HEK293 (cell line): ENCODE data around the gene XKR8.

Experiments used
- CTCF ChIA-PET: fragments of 350-600 bp; formaldehyde crosslinking; extraction: SDS; loops from one replicate; lab custom pipeline; 2021; ENCODE audit warnings: antibody characterized with exemption; lab: Yijun Ruan, JAX
- POLR2A ChIA-PET: fragments of 300-600 bp; formaldehyde crosslinking; extraction: SDS; loops from one replicate; lab custom pipeline; 2020; ENCODE audit warnings: antibody characterized with exemption, inconsistent platforms; lab: Yijun Ruan, JAX
- H3K27ac ChIP-seq: fragments of 200-500 bp; sonication (Bioruptor generic); 2 replicates; pipeline ENCODE4 v1.5.1; 2014; ENCODE audit warnings: low read depth, low read length, control low read depth, inconsistent platforms; ENCODE audit errors: extremely low read depth
- H3K36me3 ChIP-seq, 2 experiments: fragments of 200-500 bp in 1 of 2; sonication (Bioruptor generic) in 1 of 2; 1 replicate in 1 of 2; 2 replicates in 1 of 2; pipeline ENCODE4 v1.5.1; 2014 to 2017; ENCODE audit warnings: inconsistent platforms in 2 of 2, low read length in 2 of 2; ENCODE audit not compliant: control insufficient read depth in 2 of 2, insufficient read depth in 1 of 2
- H3K4me1 ChIP-seq: fragments of 200-500 bp; sonication (Bioruptor generic); 2 replicates; pipeline ENCODE4 v1.5.1; 2014; ENCODE audit warnings: mild to moderate bottlenecking, low read length, inconsistent platforms; ENCODE audit not compliant: control insufficient read depth, insufficient read depth
- H3K4me3 ChIP-seq: 2 replicates; pipeline ENCODE4 v1.5.1; 2011; ENCODE audit warnings: low read depth, mild to moderate bottlenecking, control low read depth, low read length, moderate library complexity
- H3K9me3 ChIP-seq: fragments of 200-500 bp; sonication (Bioruptor generic); 2 replicates; pipeline ENCODE4 v1.5.1; 2014; ENCODE audit warnings: low read depth, low read length, inconsistent platforms; ENCODE audit not compliant: control insufficient read depth, insufficient read depth
- KLF1 ChIP-seq: fragments of 450-650 bp; formaldehyde crosslinking; IDR thresholded peaks from 2 replicates; pipeline ENCODE4 v1.5.1; 2016; ENCODE audit warnings: missing biosample characterization, missing genetic modification characterization
- SP2 ChIP-seq: fragments of 450-650 bp; formaldehyde crosslinking; IDR thresholded peaks from 2 replicates; pipeline ENCODE4 v1.5.1; 2016; ENCODE audit warnings: missing biosample characterization, missing genetic modification characterization
- SP3 ChIP-seq: fragments of 450-650 bp; formaldehyde crosslinking; IDR thresholded peaks from 2 replicates; pipeline ENCODE4 v1.5.1; 2016; ENCODE audit warnings: missing biosample characterization, missing genetic modification characterization
- ZBTB20 ChIP-seq: fragments of 450-650 bp; formaldehyde crosslinking; IDR thresholded peaks from 2 replicates; pipeline ENCODE4 v1.5.1; 2016; ENCODE audit warnings: missing biosample characterization, missing genetic modification characterization
- ZIC2 ChIP-seq: fragments of 450-650 bp; formaldehyde crosslinking; IDR thresholded peaks from 2 replicates; pipeline ENCODE4 v1.5.1; 2016; ENCODE audit warnings: missing biosample characterization, missing genetic modification characterization
- ZNF10 ChIP-seq: fragments of 450-650 bp; formaldehyde crosslinking; IDR thresholded peaks from 2 replicates; pipeline ENCODE4 v1.5.1; 2017; ENCODE audit warnings: missing biosample characterization, missing genetic modification characterization
- ZNF16 ChIP-seq: fragments of 450-650 bp; formaldehyde crosslinking; IDR thresholded peaks from 2 replicates; pipeline ENCODE4 v1.5.1; 2016; ENCODE audit warnings: low read depth, missing biosample characterization, missing genetic modification characterization
- ZNF174 ChIP-seq: fragments of 450-650 bp; formaldehyde crosslinking; IDR thresholded peaks from 2 replicates; pipeline ENCODE4 v1.5.0; 2017; ENCODE audit warnings: missing biosample characterization, mild to moderate bottlenecking, missing genetic modification characterization
- ZNF223 ChIP-seq: fragments of 450-650 bp; formaldehyde crosslinking; IDR thresholded peaks from 2 replicates; pipeline ENCODE4 v1.5.1; 2016; ENCODE audit warnings: missing biosample characterization, missing genetic modification characterization
- ZNF324 ChIP-seq: fragments of 450-650 bp; formaldehyde crosslinking; IDR thresholded peaks from 2 replicates; pipeline ENCODE4 v1.5.1; 2016; ENCODE audit warnings: missing biosample characterization, missing genetic modification characterization
- ZNF423 ChIP-seq: fragments of 450-650 bp; formaldehyde crosslinking; IDR thresholded peaks from 2 replicates; pipeline ENCODE4 v1.5.1; 2016; ENCODE audit warnings: missing biosample characterization, missing genetic modification characterization
- ZNF433 ChIP-seq: fragments of 450-650 bp; formaldehyde crosslinking; IDR thresholded peaks from 2 replicates; pipeline ENCODE4 v1.5.1; 2016; ENCODE audit warnings: missing biosample characterization, missing genetic modification characterization, low read depth
- ZNF473 ChIP-seq: fragments of 450-650 bp; formaldehyde crosslinking; IDR thresholded peaks from 2 replicates; pipeline ENCODE4 v1.5.1; 2017; ENCODE audit warnings: missing biosample characterization, missing genetic modification characterization
- ZNF501 ChIP-seq: fragments of 450-650 bp; formaldehyde crosslinking; IDR thresholded peaks from 2 replicates; pipeline ENCODE4 v1.5.1; 2016; ENCODE audit warnings: missing biosample characterization, missing genetic modification characterization
- ZNF510 ChIP-seq: fragments of 450-650 bp; formaldehyde crosslinking; IDR thresholded peaks from 2 replicates; pipeline ENCODE4 v1.5.1; 2018; ENCODE audit warnings: mild to moderate bottlenecking, missing genetic modification characterization, missing biosample characterization; ENCODE audit not compliant: insufficient replicate concordance
- ZNF521 ChIP-seq: fragments of 450-650 bp; formaldehyde crosslinking; IDR thresholded peaks from 2 replicates; pipeline ENCODE4 v1.5.1; 2017; ENCODE audit warnings: missing biosample characterization, mild to moderate bottlenecking, missing genetic modification characterization
- ZNF548 ChIP-seq: fragments of 450-650 bp; formaldehyde crosslinking; IDR thresholded peaks from 2 replicates; pipeline ENCODE4 v1.5.1; 2016; ENCODE audit warnings: missing biosample characterization, missing genetic modification characterization
- ZNF558 ChIP-seq: fragments of 450-650 bp; formaldehyde crosslinking; IDR thresholded peaks from 2 replicates; pipeline ENCODE4 v1.5.1; 2016; ENCODE audit warnings: missing biosample characterization, missing genetic modification characterization
- ZNF654 ChIP-seq: fragments of 450-650 bp; formaldehyde crosslinking; IDR thresholded peaks from 2 replicates; pipeline ENCODE4 v1.5.1; 2016; ENCODE audit warnings: low read depth, missing biosample characterization, missing genetic modification characterization
- ZNF707 ChIP-seq: fragments of 450-650 bp; formaldehyde crosslinking; IDR thresholded peaks from 2 replicates; pipeline ENCODE4 v1.5.1; 2016; ENCODE audit warnings: missing biosample characterization, missing genetic modification characterization
- ZNF777 ChIP-seq: fragments of 450-650 bp; formaldehyde crosslinking; IDR thresholded peaks from 2 replicates; pipeline ENCODE4 v1.5.1; 2017; ENCODE audit warnings: missing biosample characterization, missing genetic modification characterization, borderline replicate concordance
- ZNF785 ChIP-seq: fragments of 450-650 bp; formaldehyde crosslinking; IDR thresholded peaks from 2 replicates; pipeline ENCODE4 v1.5.1; 2016; ENCODE audit warnings: missing biosample characterization, missing genetic modification characterization
- TF ChIP-seq, protein P1 (sequence below): fragments of 450-650 bp; formaldehyde crosslinking; IDR thresholded peaks from 2 replicates; pipeline ENCODE4 v1.5.1; 2016; ENCODE audit warnings: missing biosample characterization, missing genetic modification characterization
- TF ChIP-seq, protein P2 (sequence below): fragments of 450-650 bp; formaldehyde crosslinking; IDR thresholded peaks from 2 replicates; pipeline ENCODE4 v1.5.1; 2016; ENCODE audit warnings: missing biosample characterization, missing genetic modification characterization
- TF ChIP-seq, protein P3 (sequence below): fragments of 450-650 bp; formaldehyde crosslinking; IDR thresholded peaks from 2 replicates; pipeline ENCODE4 v1.5.1; 2016; ENCODE audit warnings: missing biosample characterization, missing genetic modification characterization
- TF ChIP-seq, protein P4 (sequence below): fragments of 450-650 bp; IDR thresholded peaks from 2 replicates; pipeline ENCODE4 v1.5.1; 2018; ENCODE audit warnings: missing biosample characterization, missing genetic modification characterization
- TF ChIP-seq, protein P5 (sequence below): fragments of 450-650 bp; formaldehyde crosslinking; IDR thresholded peaks from 2 replicates; pipeline ENCODE4 v1.5.1; 2016; ENCODE audit warnings: missing biosample characterization, missing genetic modification characterization
- TF ChIP-seq, protein P6 (sequence below): fragments of 450-650 bp; formaldehyde crosslinking; IDR thresholded peaks from 2 replicates; pipeline ENCODE4 v1.5.1; 2016; ENCODE audit warnings: missing biosample characterization, missing genetic modification characterization, borderline replicate concordance

The XKR8 gene, protein sequence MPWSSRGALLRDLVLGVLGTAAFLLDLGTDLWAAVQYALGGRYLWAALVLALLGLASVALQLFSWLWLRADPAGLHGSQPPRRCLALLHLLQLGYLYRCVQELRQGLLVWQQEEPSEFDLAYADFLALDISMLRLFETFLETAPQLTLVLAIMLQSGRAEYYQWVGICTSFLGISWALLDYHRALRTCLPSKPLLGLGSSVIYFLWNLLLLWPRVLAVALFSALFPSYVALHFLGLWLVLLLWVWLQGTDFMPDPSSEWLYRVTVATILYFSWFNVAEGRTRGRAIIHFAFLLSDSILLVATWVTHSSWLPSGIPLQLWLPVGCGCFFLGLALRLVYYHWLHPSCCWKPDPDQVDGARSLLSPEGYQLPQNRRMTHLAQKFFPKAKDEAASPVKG

DNA sequence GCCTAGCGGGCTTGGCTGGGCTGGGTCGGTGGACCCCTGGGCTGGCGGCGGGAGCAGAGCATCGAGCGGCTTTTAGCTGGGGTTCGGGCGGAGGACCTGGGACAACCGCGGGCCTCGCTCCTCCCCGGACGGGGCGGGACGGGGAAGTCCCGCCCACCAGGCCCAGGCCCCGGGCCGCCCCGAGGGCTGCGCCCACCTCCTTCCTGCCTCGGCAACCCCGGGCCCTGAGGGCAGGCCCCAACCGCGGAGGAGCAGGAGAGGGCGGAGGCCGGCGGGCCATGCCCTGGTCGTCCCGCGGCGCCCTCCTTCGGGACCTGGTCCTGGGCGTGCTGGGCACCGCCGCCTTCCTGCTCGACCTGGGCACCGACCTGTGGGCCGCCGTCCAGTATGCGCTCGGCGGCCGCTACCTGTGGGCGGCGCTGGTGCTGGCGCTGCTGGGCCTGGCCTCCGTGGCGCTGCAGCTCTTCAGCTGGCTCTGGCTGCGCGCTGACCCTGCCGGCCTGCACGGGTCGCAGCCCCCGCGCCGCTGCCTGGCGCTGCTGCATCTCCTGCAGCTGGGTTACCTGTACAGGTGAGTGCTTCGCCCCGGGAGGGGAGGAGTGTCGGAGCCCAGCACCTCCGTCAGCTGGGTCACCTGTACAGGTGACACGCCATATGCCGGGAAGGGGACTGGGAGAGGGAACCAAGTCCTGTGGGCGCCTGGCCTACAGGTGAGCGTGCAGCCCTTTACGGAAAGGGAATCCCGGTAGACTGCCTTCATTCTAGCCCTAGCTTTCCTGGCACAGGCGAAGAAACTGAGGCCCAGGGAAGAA is at the start of gene XKR8:
XKR8 (plus strand) TSS at position 182 of the 812 bp plus-strand sequence; CDS start at position 279, 97 bp downstream.
- Histone ChIP-seq H3K4me3 (peak within 1 kb of the TSS; percentile 77), H3K36me3 (peaks cover 3 to 21% of the 10 kb centered on the region in 2 experiments; a peak in 2 of 3 replicates), H3K4me1 (no peaks in the 10 kb centered on the region), H3K9me3 (no peaks in the 10 kb centered on the region), H3K27ac (peak within 1 kb of the TSS; percentile 75)
- ChIA-PET POLR2A (interaction anchor here (0.7 to 1.7 kb wide), 7 partner anchors 9 to 236 kb away, joined by 3 to 6 read pairs (median 4); partner anchors contain the start of genes PPP1R8 and SMPDL3B), CTCF (interaction anchor here (0.6 to 4.6 kb wide), 4 partner anchors 17 to 23 kb away, joined by 3 to 32 read pairs (median 6); no protein-coding TSS in a partner anchor)
- TF ChIP-seq ZNF473 (tag by site-specific recombination): no peak
- no peak for TF ChIP-seq ZNF777 (tag by site-specific recombination)
- TF ChIP-seq ZNF433 (tag by site-specific recombination): no peak
- no peak; the same call in 1 of the 2 replicates for TF ChIP-seq KLF1 (tag by site-specific recombination)
- TF ChIP-seq, protein P1, sequence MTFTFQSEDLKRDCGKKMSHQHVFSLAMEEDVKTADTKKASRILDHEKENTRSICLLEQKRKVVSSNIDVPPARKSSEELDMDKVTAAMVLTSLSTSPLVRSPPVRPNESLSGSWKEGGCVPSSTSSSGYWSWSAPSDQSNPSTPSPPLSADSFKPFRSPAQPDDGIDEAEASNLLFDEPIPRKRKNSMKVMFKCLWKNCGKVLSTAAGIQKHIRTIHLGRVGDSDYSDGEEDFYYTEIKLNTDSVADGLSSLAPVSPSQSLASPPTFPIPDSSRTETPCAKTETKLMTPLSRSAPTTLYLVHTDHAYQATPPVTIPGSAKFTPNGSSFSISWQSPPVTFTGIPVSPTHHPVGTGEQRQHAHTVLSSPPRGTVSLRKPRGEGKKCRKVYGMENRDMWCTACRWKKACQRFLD (tag by site-specific recombination): no peak
- TF ChIP-seq ZNF558 (tag by site-specific recombination): no peak
- no peak for TF ChIP-seq ZNF707
- TF ChIP-seq ZNF174 (tag by site-specific recombination): no peak
- no peak for TF ChIP-seq ZNF654
- no peak for TF ChIP-seq ZNF521 (tag by site-specific recombination)
- peak; percentile 93 for TF ChIP-seq SP2 (tag by site-specific recombination)
- TF ChIP-seq, protein P2, sequence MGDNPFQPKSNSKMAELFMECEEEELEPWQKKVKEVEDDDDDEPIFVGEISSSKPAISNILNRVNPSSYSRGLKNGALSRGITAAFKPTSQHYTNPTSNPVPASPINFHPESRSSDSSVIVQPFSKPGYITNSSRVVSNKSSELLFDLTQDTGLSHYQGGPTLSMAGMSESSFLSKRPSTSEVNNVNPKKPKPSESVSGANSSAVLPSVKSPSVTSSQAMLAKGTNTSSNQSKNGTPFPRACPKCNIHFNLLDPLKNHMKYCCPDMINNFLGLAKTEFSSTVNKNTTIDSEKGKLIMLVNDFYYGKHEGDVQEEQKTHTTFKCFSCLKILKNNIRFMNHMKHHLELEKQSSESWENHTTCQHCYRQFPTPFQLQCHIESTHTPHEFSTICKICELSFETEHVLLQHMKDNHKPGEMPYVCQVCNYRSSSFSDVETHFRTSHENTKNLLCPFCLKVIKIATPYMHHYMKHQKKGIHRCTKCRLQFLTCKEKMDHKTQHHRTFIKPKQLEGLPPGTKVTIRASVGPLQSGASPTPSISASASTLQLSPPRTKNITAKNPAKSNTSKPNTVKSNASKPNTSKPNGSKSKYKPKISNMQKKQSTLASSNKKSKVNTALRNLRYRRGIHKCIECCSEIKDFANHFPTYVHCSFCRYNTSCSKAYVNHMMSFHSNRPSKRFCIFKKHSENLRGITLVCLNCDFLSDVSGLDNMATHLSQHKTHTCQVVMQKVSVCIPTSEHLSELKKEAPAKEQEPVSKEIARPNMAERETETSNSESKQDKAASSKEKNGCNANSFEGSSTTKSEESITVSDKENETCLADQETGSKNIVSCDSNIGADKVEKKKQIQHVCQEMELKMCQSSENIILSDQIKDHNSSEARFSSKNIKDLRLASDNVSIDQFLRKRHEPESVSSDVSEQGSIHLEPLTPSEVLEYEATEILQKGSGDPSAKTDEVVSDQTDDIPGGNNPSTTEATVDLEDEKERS: no peak
- TF ChIP-seq, protein P3, sequence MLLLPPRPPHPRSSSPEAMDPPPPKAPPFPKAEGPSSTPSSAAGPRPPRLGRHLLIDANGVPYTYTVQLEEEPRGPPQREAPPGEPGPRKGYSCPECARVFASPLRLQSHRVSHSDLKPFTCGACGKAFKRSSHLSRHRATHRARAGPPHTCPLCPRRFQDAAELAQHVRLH (tag by site-specific recombination): no peak
- no peak for TF ChIP-seq ZNF510
- TF ChIP-seq ZNF16 (tag by site-specific recombination): no peak
- no peak for TF ChIP-seq ZNF324 (tag by site-specific recombination)
- TF ChIP-seq, protein P4, sequence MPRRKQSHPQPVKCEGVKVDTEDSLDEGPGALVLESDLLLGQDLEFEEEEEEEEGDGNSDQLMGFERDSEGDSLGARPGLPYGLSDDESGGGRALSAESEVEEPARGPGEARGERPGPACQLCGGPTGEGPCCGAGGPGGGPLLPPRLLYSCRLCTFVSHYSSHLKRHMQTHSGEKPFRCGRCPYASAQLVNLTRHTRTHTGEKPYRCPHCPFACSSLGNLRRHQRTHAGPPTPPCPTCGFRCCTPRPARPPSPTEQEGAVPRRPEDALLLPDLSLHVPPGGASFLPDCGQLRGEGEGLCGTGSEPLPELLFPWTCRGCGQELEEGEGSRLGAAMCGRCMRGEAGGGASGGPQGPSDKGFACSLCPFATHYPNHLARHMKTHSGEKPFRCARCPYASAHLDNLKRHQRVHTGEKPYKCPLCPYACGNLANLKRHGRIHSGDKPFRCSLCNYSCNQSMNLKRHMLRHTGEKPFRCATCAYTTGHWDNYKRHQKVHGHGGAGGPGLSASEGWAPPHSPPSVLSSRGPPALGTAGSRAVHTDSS (tag by site-specific recombination): peak; percentile 23; the same call in 1 of the 2 replicates
- TF ChIP-seq ZNF10: 0 out of 2 replicates have a peak, but pooled peaks have one; percentile 27
- TF ChIP-seq ZNF223 (tag by site-specific recombination): no peak
- peak; percentile 95 for TF ChIP-seq SP3
- TF ChIP-seq, protein P5, sequence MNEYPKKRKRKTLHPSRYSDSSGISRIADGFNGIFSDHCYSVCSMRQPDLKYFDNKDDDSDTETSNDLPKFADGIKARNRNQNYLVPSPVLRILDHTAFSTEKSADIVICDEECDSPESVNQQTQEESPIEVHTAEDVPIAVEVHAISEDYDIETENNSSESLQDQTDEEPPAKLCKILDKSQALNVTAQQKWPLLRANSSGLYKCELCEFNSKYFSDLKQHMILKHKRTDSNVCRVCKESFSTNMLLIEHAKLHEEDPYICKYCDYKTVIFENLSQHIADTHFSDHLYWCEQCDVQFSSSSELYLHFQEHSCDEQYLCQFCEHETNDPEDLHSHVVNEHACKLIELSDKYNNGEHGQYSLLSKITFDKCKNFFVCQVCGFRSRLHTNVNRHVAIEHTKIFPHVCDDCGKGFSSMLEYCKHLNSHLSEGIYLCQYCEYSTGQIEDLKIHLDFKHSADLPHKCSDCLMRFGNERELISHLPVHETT (tag by site-specific recombination): no peak
- no peak for TF ChIP-seq ZNF785
- TF ChIP-seq ZNF548 (tag by site-specific recombination): no peak
- no peak for TF ChIP-seq ZNF423 (tag by site-specific recombination)
- TF ChIP-seq ZBTB20 (tag by site-specific recombination): peak; percentile 64; the same call in 1 of the 2 replicates
- TF ChIP-seq, protein P6, sequence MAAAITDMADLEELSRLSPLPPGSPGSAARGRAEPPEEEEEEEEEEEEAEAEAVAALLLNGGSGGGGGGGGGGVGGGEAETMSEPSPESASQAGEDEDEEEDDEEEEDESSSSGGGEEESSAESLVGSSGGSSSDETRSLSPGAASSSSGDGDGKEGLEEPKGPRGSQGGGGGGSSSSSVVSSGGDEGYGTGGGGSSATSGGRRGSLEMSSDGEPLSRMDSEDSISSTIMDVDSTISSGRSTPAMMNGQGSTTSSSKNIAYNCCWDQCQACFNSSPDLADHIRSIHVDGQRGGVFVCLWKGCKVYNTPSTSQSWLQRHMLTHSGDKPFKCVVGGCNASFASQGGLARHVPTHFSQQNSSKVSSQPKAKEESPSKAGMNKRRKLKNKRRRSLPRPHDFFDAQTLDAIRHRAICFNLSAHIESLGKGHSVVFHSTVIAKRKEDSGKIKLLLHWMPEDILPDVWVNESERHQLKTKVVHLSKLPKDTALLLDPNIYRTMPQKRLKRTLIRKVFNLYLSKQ (tag by site-specific recombination): no peak
- no peak for TF ChIP-seq ZIC2 (tag by site-specific recombination)
- TF ChIP-seq ZNF501: no peak
